HepG2 (cell line): ENCODE data around the gene TAC3. TPM values are rescaled to one million over a fixed set of nuclear protein-coding genes. Genes with fewer than 3 reads are reported as not detected.
A peak's percentile ranks its signal among the peaks of the same experiment; 100 is the strongest.

ENCODE experiments used
- CHD4 ChIP-seq: fragments of 200-600 bp; sonication (generic); IDR thresholded peaks from 2 replicates; pipeline ENCODE4 v1.7.0; 2017; ENCODE audit warnings: mild to moderate bottlenecking, low read length, borderline replicate concordance
- FOXJ3 ChIP-seq: sonication (generic); formaldehyde crosslinking; IDR thresholded peaks from 2 replicates; pipeline ENCODE4 v1.4.0; 2020; ENCODE audit warnings: missing genetic modification reagents, mild to moderate bottlenecking, borderline replicate concordance
- GZF1 ChIP-seq: sonication (generic); formaldehyde crosslinking; IDR thresholded peaks from 2 replicates; pipeline ENCODE4 v1.5.1; 2020; ENCODE audit warnings: mild to moderate bottlenecking, missing genetic modification reagents
- KDM2A ChIP-seq: sonication (generic); formaldehyde crosslinking; IDR thresholded peaks from 2 replicates; pipeline ENCODE4 v1.4.0; 2020; ENCODE audit warnings: low read depth, missing genetic modification reagents, borderline replicate concordance
- MAFF ChIP-seq: IDR thresholded peaks from 2 replicates; pipeline ENCODE4 v1.6.1; 2011; ENCODE audit warnings: low read depth, low read length, improper control_type of control experiment
- MYNN ChIP-seq: sonication (generic); formaldehyde crosslinking; IDR thresholded peaks from 2 replicates; pipeline ENCODE4 v1.4.0; 2020; ENCODE audit warnings: mild to moderate bottlenecking, low read depth, missing genetic modification reagents
- NBN ChIP-seq: fragments of 450-650 bp; conservative IDR thresholded peaks from 2 replicates; pipeline ENCODE4 v1.6.1; 2017
- RARG ChIP-seq: sonication (generic); formaldehyde crosslinking; IDR thresholded peaks from 2 replicates; pipeline ENCODE4 v1.4.0; 2020; ENCODE audit warnings: low read depth, mild to moderate bottlenecking, missing genetic modification reagents
- RXRA ChIP-seq: sonication (generic); formaldehyde crosslinking; IDR thresholded peaks from 2 replicates; pipeline ENCODE4 v1.5.1; 2020; ENCODE audit warnings: missing genetic modification reagents
- SIN3B ChIP-seq: fragments of 150-350 bp; IDR thresholded peaks from 2 replicates; pipeline ENCODE4 v1.6.1; 2014; ENCODE audit warnings: low read length
- SIX4 ChIP-seq: sonication (generic); formaldehyde crosslinking; IDR thresholded peaks from 2 replicates; pipeline ENCODE4 v1.4.0; 2020; ENCODE audit warnings: missing genetic modification reagents
- SUZ12 ChIP-seq: fragments of 150-350 bp; IDR thresholded peaks from 2 replicates; pipeline ENCODE4 v1.6.1; 2014; ENCODE audit warnings: low read depth, low read length
- XBP1 ChIP-seq: sonication (generic); formaldehyde crosslinking; IDR thresholded peaks from 2 replicates; pipeline ENCODE4 v1.5.0; 2020; ENCODE audit warnings: missing genetic modification reagents
- ZNF10 ChIP-seq: sonication (generic); formaldehyde crosslinking; IDR thresholded peaks from 2 replicates; pipeline ENCODE4 v1.4.0; 2020; ENCODE audit warnings: mild to moderate bottlenecking, low read depth, missing genetic modification reagents, borderline replicate concordance
- ZNF343 ChIP-seq: sonication (generic); formaldehyde crosslinking; IDR thresholded peaks from 2 replicates; pipeline ENCODE4 v1.4.0; 2020; ENCODE audit warnings: mild to moderate bottlenecking, missing genetic modification reagents
- ZSCAN25 ChIP-seq: sonication (generic); formaldehyde crosslinking; IDR thresholded peaks from 2 replicates; pipeline ENCODE4 v1.8.0; 2022; ENCODE audit warnings: mild to moderate bottlenecking, missing genetic modification reagents
- polyA plus RNA-seq, 8 experiments: library from polyadenylated mRNA; depleted of rRNA in 3 of 8; stranded (reverse) in 7 of 8; unstranded in 1 of 8; fragments of >200 nt; fragmentation: Illumina TruSeq in 4 of 8; extraction: Trizol in 4 of 8; gene quantifications; 2 replicates each; pipeline versions ENCODE4 v1.2.1 to v1.2.3, GENCODE V29; 2011 to 2016; ENCODE audit warnings: low read depth in 4 of 8, missing spikeins in 1 of 8, mixed read lengths in 1 of 8; ENCODE audit not compliant: insufficient read depth in 1 of 8
- total RNA-seq, 5 experiments: library from RNA; depleted of rRNA; stranded (reverse); fragments of >200 nt; fragmentation: Illumina TruSeq; extraction: Trizol; gene quantifications; 2 replicates each; pipeline ENCODE4 v1.2.3, GENCODE V29; 2016; ENCODE audit warnings: low read depth in 1 of 5
- TF ChIP-seq, protein P1 (sequence below), 2 experiments: sonication (generic) in 1 of 2; formaldehyde crosslinking in 1 of 2; IDR thresholded peaks; 2 replicates each; pipeline versions ENCODE4 v1.4.0 to v1.6.1; 2018 to 2020; ENCODE audit warnings: missing genetic modification reagents in 2 of 2, borderline replicate concordance in 1 of 2, low read depth in 1 of 2, mild to moderate bottlenecking in 1 of 2, missing biosample characterization in 1 of 2
- TF ChIP-seq, protein P2 (sequence below): sonication (generic); formaldehyde crosslinking; conservative IDR thresholded peaks from 2 replicates; pipeline ENCODE4 v1.4.0; 2020; ENCODE audit warnings: missing genetic modification reagents
- TF ChIP-seq, protein P3 (sequence below), 2 experiments: fragments of 450-650 bp in 1 of 2; sonication (generic) in 1 of 2; formaldehyde crosslinking in 1 of 2; IDR thresholded peaks; 2 replicates each; pipeline versions ENCODE4 v1.6.1 to v1.8.0; 2016 to 2022; ENCODE audit warnings: antibody characterized with exemption in 1 of 2, mild to moderate bottlenecking in 1 of 2, missing genetic modification reagents in 1 of 2

The TAC3 gene
- total and polyA plus RNA-seq, 2 of the 13 experiments (the other 11 are each of a cell fraction or from before 2014, with no cell fraction given), result 0.13 to 0.15 TPM

DNA sequence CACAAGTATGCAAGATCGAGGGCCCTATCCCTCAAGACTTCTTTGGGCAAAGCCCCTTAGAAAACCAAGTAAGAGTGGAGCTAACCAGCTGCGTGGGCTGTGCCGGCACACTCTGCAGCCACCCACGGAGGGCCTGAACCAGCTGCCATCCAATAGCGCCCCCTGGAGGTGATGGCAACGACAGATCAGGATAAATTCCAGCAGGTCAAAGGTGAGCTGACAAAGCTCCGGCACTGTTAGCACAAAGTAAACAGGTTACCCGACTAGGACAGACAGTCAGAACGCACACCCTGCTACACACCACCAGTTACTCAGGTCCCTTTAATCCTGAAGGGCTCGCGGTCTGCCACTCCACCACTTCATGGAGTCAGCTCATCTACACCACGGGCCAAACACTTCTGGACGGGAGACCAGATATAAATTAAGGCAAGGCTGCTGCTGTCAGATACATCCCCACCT is 14.9 kb downstream of the TAC3 start (continued):
- TF ChIP-seq XBP1 (CRISPR knock-in tag), result no peak
- no peak for TF ChIP-seq RARG (CRISPR knock-in tag)
- peak; percentile 48; the same call in 1 of the 2 replicates for TF ChIP-seq ZSCAN25
- no peak for TF ChIP-seq NBN
- TF ChIP-seq, protein P1, sequence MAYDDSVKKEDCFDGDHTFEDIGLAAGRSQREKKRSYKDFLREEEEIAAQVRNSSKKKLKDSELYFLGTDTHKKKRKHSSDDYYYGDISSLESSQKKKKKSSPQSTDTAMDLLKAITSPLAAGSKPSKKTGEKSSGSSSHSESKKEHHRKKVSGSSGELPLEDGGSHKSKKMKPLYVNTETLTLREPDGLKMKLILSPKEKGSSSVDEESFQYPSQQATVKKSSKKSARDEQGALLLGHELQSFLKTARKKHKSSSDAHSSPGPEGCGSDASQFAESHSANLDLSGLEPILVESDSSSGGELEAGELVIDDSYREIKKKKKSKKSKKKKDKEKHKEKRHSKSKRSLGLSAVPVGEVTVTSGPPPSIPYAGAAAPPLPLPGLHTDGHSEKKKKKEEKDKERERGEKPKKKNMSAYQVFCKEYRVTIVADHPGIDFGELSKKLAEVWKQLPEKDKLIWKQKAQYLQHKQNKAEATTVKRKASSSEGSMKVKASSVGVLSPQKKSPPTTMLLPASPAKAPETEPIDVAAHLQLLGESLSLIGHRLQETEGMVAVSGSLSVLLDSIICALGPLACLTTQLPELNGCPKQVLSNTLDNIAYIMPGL (CRISPR knock-in tag; IDR thresholded peaks at IDR 0.05; ENCODE audit: borderline replicate concordance in 1 of 2, low read depth in 1 of 2), result peak; percentile 88 to 90
- TF ChIP-seq ZNF10, result no peak
- TF ChIP-seq KDM2A (CRISPR knock-in tag), result peak; percentile 58; the same call in 1 of the 2 replicates
- TF ChIP-seq, protein P2, sequence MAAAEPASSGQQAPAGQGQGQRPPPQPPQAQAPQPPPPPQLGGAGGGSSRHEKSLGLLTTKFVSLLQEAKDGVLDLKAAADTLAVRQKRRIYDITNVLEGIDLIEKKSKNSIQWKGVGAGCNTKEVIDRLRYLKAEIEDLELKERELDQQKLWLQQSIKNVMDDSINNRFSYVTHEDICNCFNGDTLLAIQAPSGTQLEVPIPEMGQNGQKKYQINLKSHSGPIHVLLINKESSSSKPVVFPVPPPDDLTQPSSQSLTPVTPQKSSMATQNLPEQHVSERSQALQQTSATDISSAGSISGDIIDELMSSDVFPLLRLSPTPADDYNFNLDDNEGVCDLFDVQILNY (CRISPR knock-in tag), result no peak
- TF ChIP-seq ZNF343 (CRISPR knock-in tag), result 0 out of 2 replicates have a peak, but pooled peaks have one; percentile 39
- TF ChIP-seq CHD4, result no peak
- TF ChIP-seq MAFF, result peak; percentile 23; the same call in 1 of the 2 replicates
- no peak for TF ChIP-seq SUZ12
- TF ChIP-seq FOXJ3 (CRISPR knock-in tag), result peak; percentile 54; the same call in 1 of the 2 replicates
- 0 out of 2 replicates have a peak, but pooled peaks have one; percentile 49 for TF ChIP-seq SIN3B
- TF ChIP-seq RXRA (CRISPR knock-in tag), result peak; percentile 77; the same call in 1 of the 2 replicates
- TF ChIP-seq, protein P3, sequence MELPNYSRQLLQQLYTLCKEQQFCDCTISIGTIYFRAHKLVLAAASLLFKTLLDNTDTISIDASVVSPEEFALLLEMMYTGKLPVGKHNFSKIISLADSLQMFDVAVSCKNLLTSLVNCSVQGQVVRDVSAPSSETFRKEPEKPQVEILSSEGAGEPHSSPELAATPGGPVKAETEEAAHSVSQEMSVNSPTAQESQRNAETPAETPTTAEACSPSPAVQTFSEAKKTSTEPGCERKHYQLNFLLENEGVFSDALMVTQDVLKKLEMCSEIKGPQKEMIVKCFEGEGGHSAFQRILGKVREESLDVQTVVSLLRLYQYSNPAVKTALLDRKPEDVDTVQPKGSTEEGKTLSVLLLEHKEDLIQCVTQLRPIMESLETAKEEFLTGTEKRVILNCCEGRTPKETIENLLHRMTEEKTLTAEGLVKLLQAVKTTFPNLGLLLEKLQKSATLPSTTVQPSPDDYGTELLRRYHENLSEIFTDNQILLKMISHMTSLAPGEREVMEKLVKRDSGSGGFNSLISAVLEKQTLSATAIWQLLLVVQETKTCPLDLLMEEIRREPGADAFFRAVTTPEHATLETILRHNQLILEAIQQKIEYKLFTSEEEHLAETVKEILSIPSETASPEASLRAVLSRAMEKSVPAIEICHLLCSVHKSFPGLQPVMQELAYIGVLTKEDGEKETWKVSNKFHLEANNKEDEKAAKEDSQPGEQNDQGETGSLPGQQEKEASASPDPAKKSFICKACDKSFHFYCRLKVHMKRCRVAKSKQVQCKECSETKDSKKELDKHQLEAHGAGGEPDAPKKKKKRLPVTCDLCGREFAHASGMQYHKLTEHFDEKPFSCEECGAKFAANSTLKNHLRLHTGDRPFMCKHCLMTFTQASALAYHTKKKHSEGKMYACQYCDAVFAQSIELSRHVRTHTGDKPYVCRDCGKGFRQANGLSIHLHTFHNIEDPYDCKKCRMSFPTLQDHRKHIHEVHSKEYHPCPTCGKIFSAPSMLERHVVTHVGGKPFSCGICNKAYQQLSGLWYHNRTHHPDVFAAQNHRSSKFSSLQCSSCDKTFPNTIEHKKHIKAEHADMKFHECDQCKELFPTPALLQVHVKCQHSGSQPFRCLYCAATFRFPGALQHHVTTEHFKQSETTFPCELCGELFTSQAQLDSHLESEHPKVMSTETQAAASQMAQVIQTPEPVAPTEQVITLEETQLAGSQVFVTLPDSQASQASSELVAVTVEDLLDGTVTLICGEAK (IDR thresholded peaks at IDR 0.05), result no peak
- TF ChIP-seq, protein P3 (CRISPR knock-in tag; IDR thresholded peaks at IDR 0.05), result no peak
- TF ChIP-seq SIX4 (CRISPR knock-in tag), result peak; percentile 24; the same call in 1 of the 2 replicates
- no peak for TF ChIP-seq MYNN
- peak; percentile 55; the same call in 1 of the 2 replicates for TF ChIP-seq GZF1 (CRISPR knock-in tag)
